H9 (cell line): ENCODE results near the gene COASY. TPM values are rescaled to one million over a fixed set of nuclear protein-coding genes. Genes with fewer than 3 reads are reported as not detected.
A peak's percentile ranks its signal among the peaks of the same experiment; 100 is the strongest.

Experiments used
- DNase-seq: peaks from one replicate; pipeline ENCODE4 v3.0.0-alpha.2; 2017
- H2AFZ ChIP-seq: one replicate; pipeline ENCODE4 v1.6.1; 2013; ENCODE audit warnings: mild to moderate bottlenecking, low read length, control low read depth, moderate library complexity
- H2AK5ac ChIP-seq: 2 replicates; pipeline ENCODE4 v1.6.1; 2013; ENCODE audit warnings: low read length, control low read depth, mixed read lengths; ENCODE audit not compliant: insufficient read length
- H2BK120ac ChIP-seq: one replicate; pipeline ENCODE4 v1.6.1; 2013; ENCODE audit warnings: low read depth, mild to moderate bottlenecking, low read length, control low read depth, inconsistent platforms; ENCODE audit not compliant: poor library complexity, severe bottlenecking
- H2BK12ac ChIP-seq: 2 replicates; pipeline ENCODE4 v1.6.1; 2013; ENCODE audit warnings: low read length, control low read depth, mixed read lengths, low read depth; ENCODE audit not compliant: insufficient read length
- H2BK15ac ChIP-seq: 2 replicates; pipeline ENCODE4 v1.6.1; 2013; ENCODE audit warnings: low read depth, low read length, control low read depth
- H2BK20ac ChIP-seq: one replicate; pipeline ENCODE4 v1.6.1; 2013; ENCODE audit warnings: low read depth, mild to moderate bottlenecking, low read length, control low read depth, inconsistent platforms; ENCODE audit not compliant: poor library complexity, severe bottlenecking
- H2BK5ac ChIP-seq: 2 replicates; pipeline ENCODE4 v1.6.1; 2013; ENCODE audit warnings: low read length, control low read depth, mixed read lengths; ENCODE audit not compliant: insufficient read length
- H3K14ac ChIP-seq: 2 replicates; pipeline ENCODE4 v1.6.1; 2013; ENCODE audit warnings: low read length, control low read depth; ENCODE audit not compliant: insufficient read depth
- H3K18ac ChIP-seq: 2 replicates; pipeline ENCODE4 v1.6.1; 2013; ENCODE audit warnings: low read depth, mild to moderate bottlenecking, mixed read lengths, low read length, control low read depth; ENCODE audit not compliant: insufficient read length
- H3K23ac ChIP-seq: 2 replicates; pipeline ENCODE4 v1.6.1; 2013; ENCODE audit warnings: low read length, control low read depth, mixed read lengths, low read depth; ENCODE audit not compliant: insufficient read length
- H3K23me2 ChIP-seq: 2 replicates; pipeline ENCODE4 v1.6.1; 2013; ENCODE audit warnings: low read depth, mild to moderate bottlenecking, mixed read lengths, low read length, control low read depth; ENCODE audit not compliant: insufficient read length, poor library complexity, severe bottlenecking
- H3K27ac ChIP-seq: 2 replicates; pipeline ENCODE4 v1.5.1; 2013; ENCODE audit warnings: low read length, control low read depth, mixed read lengths, low read depth; ENCODE audit not compliant: insufficient read length
- H3K27me3 ChIP-seq: 2 replicates; pipeline ENCODE4 v1.6.1; 2013; ENCODE audit warnings: low read length, control low read depth, inconsistent platforms; ENCODE audit not compliant: insufficient read depth
- H3K4ac ChIP-seq: 2 replicates; pipeline ENCODE4 v1.6.1; 2013; ENCODE audit warnings: low read depth, mild to moderate bottlenecking, control low read depth, inconsistent platforms, low read length, moderate library complexity
- H3K4me1 ChIP-seq: 2 replicates; pipeline ENCODE4 v1.6.1; 2013; ENCODE audit warnings: low read length, control low read depth, inconsistent platforms; ENCODE audit not compliant: insufficient read depth
- H3K4me2 ChIP-seq: 2 replicates; pipeline ENCODE4 v1.6.1; 2013; ENCODE audit warnings: low read length, control low read depth, mixed read lengths; ENCODE audit not compliant: insufficient read length, insufficient read depth
- H3K56ac ChIP-seq: 2 replicates; pipeline ENCODE4 v1.6.1; 2013; ENCODE audit warnings: low read depth, mild to moderate bottlenecking, mixed read lengths, low read length, control low read depth; ENCODE audit not compliant: insufficient read length
- H3K79me1 ChIP-seq: 2 replicates; pipeline ENCODE4 v1.6.1; 2013; ENCODE audit warnings: low read depth, mild to moderate bottlenecking, moderate library complexity, low read length, control low read depth, inconsistent platforms; ENCODE audit not compliant: insufficient read depth, poor library complexity, severe bottlenecking
- H3K79me2 ChIP-seq: 2 replicates; pipeline ENCODE4 v1.6.1; 2013; ENCODE audit warnings: low read length, control low read depth, inconsistent platforms; ENCODE audit not compliant: insufficient read depth
- H3K9ac ChIP-seq: 2 replicates; pipeline ENCODE4 v1.6.1; 2013; ENCODE audit warnings: low read length, control low read depth, mixed read lengths; ENCODE audit not compliant: insufficient read length; ENCODE audit errors: extremely low read depth
- H3K9me3 ChIP-seq: one replicate; pipeline ENCODE4 v1.6.1; 2013; ENCODE audit warnings: low read depth, low read length, inconsistent platforms; ENCODE audit not compliant: control insufficient read depth
- H3T11ph ChIP-seq: one replicate; pipeline ENCODE4 v1.6.1; 2013; ENCODE audit warnings: mild to moderate bottlenecking, low read length, control low read depth, inconsistent platforms
- H4K20me1 ChIP-seq: one replicate; pipeline ENCODE4 v1.6.1; 2013; ENCODE audit not compliant: control insufficient read depth, insufficient read length, insufficient read depth
- H4K5ac ChIP-seq: 2 replicates; pipeline ENCODE4 v1.6.1; 2013; ENCODE audit warnings: low read depth, mild to moderate bottlenecking, mixed read lengths, low read length, control low read depth; ENCODE audit not compliant: insufficient read length
- H4K8ac ChIP-seq: replicated peaks from 2 replicates; pipeline ENCODE4 v1.6.1; 2013; ENCODE audit warnings: low read length, control low read depth, mixed read lengths, low read depth; ENCODE audit not compliant: insufficient read length
- H4K91ac ChIP-seq: 2 replicates; pipeline ENCODE4 v1.6.1; 2013; ENCODE audit warnings: low read depth, mild to moderate bottlenecking, moderate library complexity, mixed read lengths, low read length, control low read depth; ENCODE audit not compliant: insufficient read length
- H3K27ac Mint-ChIP-seq, 3 experiments: 2 replicates in 2 of 3; 3 replicates in 1 of 3; pipeline ENCODE4 v1.8.0; 2020 to 2021; ENCODE audit warnings: mixed read lengths in 3 of 3, mild to moderate bottlenecking in 1 of 3, moderate library complexity in 1 of 3
- H3K27me3 Mint-ChIP-seq: 2 replicates; pipeline ENCODE4 v1.8.0; 2021; ENCODE audit warnings: low read depth, mild to moderate bottlenecking, moderate library complexity, mixed read lengths
- H3K36me3 Mint-ChIP-seq, 3 experiments: 2 replicates in 2 of 3; 3 replicates in 1 of 3; pipeline ENCODE4 v1.8.0; 2020 to 2021; ENCODE audit warnings: low read depth in 3 of 3, mixed read lengths in 3 of 3; ENCODE audit not compliant: insufficient read depth in 1 of 3
- H3K4me1 Mint-ChIP-seq, 2 experiments: 2 replicates each; pipeline ENCODE4 v1.8.0; 2020; ENCODE audit warnings: mixed read lengths in 2 of 2
- H3K4me3 Mint-ChIP-seq, 2 experiments: 2 replicates in 1 of 2; 3 replicates in 1 of 2; pipeline ENCODE4 v1.8.0; 2020 to 2021; ENCODE audit warnings: mild to moderate bottlenecking in 2 of 2, mixed read lengths in 2 of 2, moderate library complexity in 1 of 2
- H3K9me3 Mint-ChIP-seq, 2 experiments: 2 replicates in 1 of 2; 3 replicates in 1 of 2; pipeline ENCODE4 v1.8.0; 2020; ENCODE audit warnings: mild to moderate bottlenecking in 2 of 2, mixed read lengths in 2 of 2, moderate library complexity in 1 of 2
- WGBS: extraction: QIAGEN DNeasy Blood & Tissue Kit; methylation state at CpG from one replicate; pipeline ENCODE4 v1.1.7; 2013; ENCODE audit warnings: missing lambda C conversion rate, low lambda C conversion rate, mixed read lengths; ENCODE audit not compliant: insufficient read length; ENCODE audit errors: extremely low coverage; 5-methylcytosine and 5-hydroxymethylcytosine counted together
- total RNA-seq: library from RNA; stranded (reverse); gene quantifications from 2 replicates; pipeline ENCODE4 v1.2.1, GENCODE V29; 2021
- TF ChIP-seq, protein P1 (sequence below): fragments of 200-600 bp; sonication (generic); conservative IDR thresholded peaks from 3 replicates; pipeline ENCODE4 v1.8.0; 2021; ENCODE audit warnings: antibody characterized with exemption, mild to moderate bottlenecking

COASY gene
- total RNA-seq, 1 experiment from 2014 or later: 84.1 TPM

DNA sequence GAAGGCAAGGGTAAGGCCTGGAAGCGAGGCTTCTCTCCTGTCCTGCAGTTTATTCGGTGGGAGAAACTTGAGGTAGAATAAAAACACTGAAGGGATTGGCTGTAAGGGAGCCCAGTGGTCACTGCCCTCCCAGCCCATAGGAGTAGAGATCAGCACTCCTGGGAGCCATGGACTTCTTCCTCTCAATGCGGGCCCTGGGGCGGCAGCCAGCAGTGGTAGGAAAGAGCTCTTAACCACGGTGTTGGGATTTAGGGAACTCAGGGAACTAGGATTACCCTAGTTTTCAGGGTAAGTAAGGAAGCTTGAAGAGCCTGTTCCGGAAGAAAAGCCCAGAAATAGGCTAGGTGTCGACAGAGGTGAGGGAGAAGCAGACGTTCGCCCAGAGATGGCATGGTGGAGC lies 49.7 kb upstream of the COASY start:
- Mint-ChIP-seq H3K36me3 (peaks cover 0 to 43% (median 35%) of the 10 kb centered on the region in 3 experiments; a peak in 5 of 7 replicates), H3K27ac (peak overlapping the region in 1 of 3 experiments; percentile 73; a peak in 1 of 7 replicates), H3K27me3 (no peaks in the 10 kb centered on the region), H3K4me1 (no peaks in the 10 kb centered on the region), H3K4me3 (no peak overlapping the region), H3K9me3 (no peaks in the 10 kb centered on the region)
- Histone ChIP-seq H2BK20ac (no peak overlapping the region), H4K20me1 (no peaks in the 10 kb centered on the region), H3K14ac (no peak overlapping the region), H3K9me3 (no peaks in the 10 kb centered on the region), H3K4me2 (no peak overlapping the region), H3K27ac (no peak overlapping the region), H2BK12ac (no peak overlapping the region), H4K91ac (no peak overlapping the region), H3K79me2 (no peaks in the 10 kb centered on the region), H3K23me2 (no peaks in the 10 kb centered on the region), H3K27me3 (no peaks in the 10 kb centered on the region), H2BK5ac (no peak overlapping the region), H2AK5ac (no peak overlapping the region), H4K5ac (no peak overlapping the region), H3T11ph (no peak overlapping the region), H3K4ac (no peak overlapping the region), H2BK120ac (no peak overlapping the region), H3K79me1 (no peaks in the 10 kb centered on the region), H4K8ac (no peak overlapping the region), H3K9ac (no peak overlapping the region), H3K23ac (no peak overlapping the region), H3K18ac (no peak overlapping the region), H2BK15ac (no peak overlapping the region), H3K56ac (no peak overlapping the region), H2AFZ (no peak overlapping the region), H3K4me1 (no peaks in the 10 kb centered on the region)
- TF ChIP-seq, protein P1, sequence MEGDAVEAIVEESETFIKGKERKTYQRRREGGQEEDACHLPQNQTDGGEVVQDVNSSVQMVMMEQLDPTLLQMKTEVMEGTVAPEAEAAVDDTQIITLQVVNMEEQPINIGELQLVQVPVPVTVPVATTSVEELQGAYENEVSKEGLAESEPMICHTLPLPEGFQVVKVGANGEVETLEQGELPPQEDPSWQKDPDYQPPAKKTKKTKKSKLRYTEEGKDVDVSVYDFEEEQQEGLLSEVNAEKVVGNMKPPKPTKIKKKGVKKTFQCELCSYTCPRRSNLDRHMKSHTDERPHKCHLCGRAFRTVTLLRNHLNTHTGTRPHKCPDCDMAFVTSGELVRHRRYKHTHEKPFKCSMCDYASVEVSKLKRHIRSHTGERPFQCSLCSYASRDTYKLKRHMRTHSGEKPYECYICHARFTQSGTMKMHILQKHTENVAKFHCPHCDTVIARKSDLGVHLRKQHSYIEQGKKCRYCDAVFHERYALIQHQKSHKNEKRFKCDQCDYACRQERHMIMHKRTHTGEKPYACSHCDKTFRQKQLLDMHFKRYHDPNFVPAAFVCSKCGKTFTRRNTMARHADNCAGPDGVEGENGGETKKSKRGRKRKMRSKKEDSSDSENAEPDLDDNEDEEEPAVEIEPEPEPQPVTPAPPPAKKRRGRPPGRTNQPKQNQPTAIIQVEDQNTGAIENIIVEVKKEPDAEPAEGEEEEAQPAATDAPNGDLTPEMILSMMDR: no peak
- no peak for DNase-seq
- no CpG with 5 or more reads among the region's 9 CpGs for WGBS
